KMS-11 (cell line): ENCODE results near the gene GRIP1.

Experiments
- H2AFZ ChIP-seq: fragments of 200-600 bp; sonication (generic); 2 replicates; pipeline ENCODE4 v1.6.1; 2016; ENCODE audit warnings: antibody characterized with exemption, mixed run types, low read depth
- H3K27ac ChIP-seq: fragments of 200-600 bp; sonication (generic); 2 replicates; pipeline ENCODE4 v1.6.1; 2016; ENCODE audit warnings: mild to moderate bottlenecking, mixed run types
- H3K27me3 ChIP-seq: fragments of 200-600 bp; sonication (generic); 2 replicates; pipeline ENCODE4 v1.6.1; 2017; ENCODE audit warnings: mild to moderate bottlenecking, low read depth, mixed run types, moderate library complexity; ENCODE audit not compliant: insufficient read depth
- H3K36me3 ChIP-seq: fragments of 200-600 bp; sonication (generic); 2 replicates; pipeline ENCODE4 v1.6.1; 2017; ENCODE audit warnings: mild to moderate bottlenecking, mixed run types; ENCODE audit not compliant: insufficient read depth
- H3K4me1 ChIP-seq: fragments of 200-600 bp; sonication (generic); 2 replicates; pipeline ENCODE4 v1.6.1; 2016; ENCODE audit warnings: mild to moderate bottlenecking, low read depth, mixed run types; ENCODE audit not compliant: poor library complexity, severe bottlenecking
- H3K4me2 ChIP-seq: fragments of 200-600 bp; sonication (generic); 2 replicates; pipeline ENCODE4 v1.7.0; 2016; ENCODE audit warnings: mild to moderate bottlenecking, mixed run types
- H3K4me3 ChIP-seq: fragments of 200-600 bp; sonication (generic); IDR thresholded peaks from 2 replicates; pipeline ENCODE4 v1.6.1; 2017; ENCODE audit warnings: low read depth, low read length, mixed read lengths; ENCODE audit not compliant: insufficient read depth
- H3K79me2 ChIP-seq: fragments of 200-600 bp; sonication (generic); 2 replicates; pipeline ENCODE4 v1.6.1; 2016; ENCODE audit warnings: low read depth, mixed run types; ENCODE audit not compliant: insufficient read depth
- H3K9ac ChIP-seq: fragments of 200-600 bp; sonication (generic); 2 replicates; pipeline ENCODE4 v1.6.1; 2016; ENCODE audit warnings: mild to moderate bottlenecking, mixed run types
- H4K20me1 ChIP-seq: fragments of 200-600 bp; sonication (generic); 2 replicates; pipeline ENCODE4 v1.6.1; 2016; ENCODE audit warnings: mild to moderate bottlenecking, mixed run types; ENCODE audit not compliant: insufficient read depth
- CTCF ChIP-seq: fragments of 200-600 bp; sonication (generic); conservative IDR thresholded peaks from 2 replicates; pipeline ENCODE4 v1.6.1; 2017; ENCODE audit warnings: low read depth, mild to moderate bottlenecking, antibody characterized with exemption, low read length, moderate library complexity, mixed read lengths

GRIP1 gene

GRCh38 chr12:66365718-66366490, 313.0 kb downstream of the GRIP1 start:
- no peak overlapping the region for H3K4me3 ChIP-seq
- H3K27ac ChIP-seq, result no peak overlapping the region
- peaks cover 7% of the 10 kb centered on the region for H3K4me1 ChIP-seq
- no peaks in the 10 kb centered on the region for H3K36me3 ChIP-seq
- H3K9ac ChIP-seq, result no peak overlapping the region
- no peaks in the 10 kb centered on the region for H4K20me1 ChIP-seq
- H3K27me3 ChIP-seq, result no peaks in the 10 kb centered on the region
- no peak overlapping the region for H2AFZ ChIP-seq
- H3K79me2 ChIP-seq, result no peaks in the 10 kb centered on the region
- no peak overlapping the region for H3K4me2 ChIP-seq
- TF ChIP-seq CTCF, result no peak

DNA sequence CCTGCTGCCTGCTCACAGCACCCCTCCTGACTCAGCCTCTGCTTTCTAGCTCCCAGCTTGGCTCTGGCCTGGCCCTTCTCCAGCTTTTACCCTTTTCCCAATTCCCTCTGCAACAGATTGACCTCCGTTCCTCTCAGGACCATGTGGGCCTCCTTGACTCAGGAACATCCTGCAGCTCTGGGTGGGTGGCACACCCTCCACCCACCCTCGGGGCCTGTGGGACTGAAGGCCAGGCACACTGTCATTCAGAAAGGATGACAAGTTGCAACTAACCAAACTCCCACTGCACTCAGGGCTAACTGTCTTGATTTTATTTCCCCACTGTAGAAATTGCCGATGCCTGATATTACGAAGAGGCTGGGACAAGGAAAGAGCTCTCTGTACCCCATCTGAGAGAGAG, 317.2 kb downstream of the GRIP1 start:
- H3K27ac ChIP-seq, result no peak overlapping the region
- no peaks in the 10 kb centered on the region for H4K20me1 ChIP-seq
- H3K4me2 ChIP-seq, result no peak overlapping the region

GRCh38 chr12:66359300-66359699, 319.6 kb downstream of the GRIP1 start:
- H3K9ac ChIP-seq, result no peak overlapping the region

More for the DNA sequence above, 317.2 kb downstream of the GRIP1 start:
- TF ChIP-seq CTCF, result no peak
- Histone ChIP-seq H3K36me3 (no peaks in the 10 kb centered on the region), H3K4me1 (no peaks in the 10 kb centered on the region), H3K79me2 (no peaks in the 10 kb centered on the region), H2AFZ (no peak overlapping the region), H3K9ac (no peak overlapping the region), H3K27me3 (no peaks in the 10 kb centered on the region), H3K4me3 (no peak overlapping the region)

GRCh38 chr12:66354291-66354690, 324.6 kb downstream of the GRIP1 start:
- no peaks in the 10 kb centered on the region for H3K36me3 ChIP-seq

More at GRCh38 chr12:66359300-66359699, 319.6 kb downstream of the GRIP1 start:
- no peak overlapping the region for H3K27ac ChIP-seq
- no peaks in the 10 kb centered on the region for H3K79me2 ChIP-seq
- no peaks in the 10 kb centered on the region for H4K20me1 ChIP-seq
- no peaks in the 10 kb centered on the region for H3K4me1 ChIP-seq
- no peaks in the 10 kb centered on the region for H3K27me3 ChIP-seq
- no peaks in the 10 kb centered on the region for H3K36me3 ChIP-seq
- no peak overlapping the region for H2AFZ ChIP-seq
- H3K4me3 ChIP-seq, result no peak overlapping the region
- no peak for TF ChIP-seq CTCF
- no peak overlapping the region for H3K4me2 ChIP-seq

More at GRCh38 chr12:66354291-66354690, 324.6 kb downstream of the GRIP1 start:
- Histone ChIP-seq H4K20me1 (no peaks in the 10 kb centered on the region), H3K27me3 (no peaks in the 10 kb centered on the region), H3K27ac (no peak overlapping the region), H3K4me1 (no peaks in the 10 kb centered on the region), H3K4me3 (no peak overlapping the region), H3K4me2 (no peak overlapping the region), H3K79me2 (no peaks in the 10 kb centered on the region), H2AFZ (no peak overlapping the region), H3K9ac (no peak overlapping the region)
- no peak for TF ChIP-seq CTCF
